Measurements from ENCODE around the gene DDX27. TPM values are rescaled to one million over a fixed set of nuclear protein-coding genes. Genes with fewer than 3 reads are reported as not detected.

DDX27 gene
- total RNA-seq, 2 experiments from 2014 or later = 116 to 126 TPM

GRCh38 chr20:49236301-49236700 lies 17.1 kb downstream of the DDX27 start:
- Mint-ChIP-seq H3K27ac (no peak overlapping the region), H3K9me3 (no peaks in the 10 kb centered on the region), H3K4me3 (no peak overlapping the region), H3K36me3 (ENCODE audit: low read depth) (peaks cover 94% of the 10 kb centered on the region), H3K4me1 (ENCODE audit: low read depth) (no peaks in the 10 kb centered on the region), H3K27me3 (no peaks in the 10 kb centered on the region)
- Histone ChIP-seq H3K27me3 (ENCODE audit: control insufficient read depth in 1 of 2, insufficient read depth in 2 of 2, low read length in 2 of 2) (no peaks in the 10 kb centered on the region), H3K9me3 (ENCODE audit: control insufficient read depth in 1 of 2, insufficient read depth in 1 of 2, low read length in 2 of 2) (no peaks in the 10 kb centered on the region), H3K27ac (ENCODE audit: low read depth in 1 of 2, low read length in 2 of 2) (no peak overlapping the region), H3K4me3 (ENCODE audit: low read length) (no peak overlapping the region), H3K4me1 (ENCODE audit: insufficient read depth, low read length) (no peaks in the 10 kb centered on the region), H3K36me3 (ENCODE audit: insufficient read depth, low read length) (peaks cover 86% of the 10 kb centered on the region)
- ATAC-seq (ENCODE audit: poor library complexity) = no peak
- POLR2A ChIA-PET = no interaction called here
- intact Hi-C loops (cut with DNase I, micrococcal nuclease) = no loop called here
- DNase-seq = no peak
- no peak for TF ChIP-seq CTCF (IDR thresholded peaks at IDR 0.05)
- CTCF ChIA-PET = interaction anchor here (1.0 kb wide), 1 partner anchor 10 kb away, joined by 3 read pairs; no protein-coding TSS in a partner anchor

GRCh38 chr20:49237531-49237930 lies 18.3 kb downstream of the DDX27 start:
- H3K27me3 Mint-ChIP-seq = no peaks in the 10 kb centered on the region
- H3K9me3 Mint-ChIP-seq = no peaks in the 10 kb centered on the region
- CTCF ChIA-PET = interaction anchor here (1.0 kb wide), 1 partner anchor 8 kb away, joined by 3 read pairs; no protein-coding TSS in a partner anchor
- POLR2A ChIA-PET = interaction anchor here (0.9 to 1.0 kb wide), 2 partner anchors 8 to 50 kb away, joined by 3 read pairs; partner anchors contain the start of gene STAU1
- ATAC-seq (ENCODE audit: poor library complexity) = no peak
- no peaks in the 10 kb centered on the region for H3K27me3 ChIP-seq (ENCODE audit: control insufficient read depth in 1 of 2, insufficient read depth in 2 of 2, low read length in 2 of 2)
- intact Hi-C loops (cut with DNase I, micrococcal nuclease) = no loop called here
- no peak overlapping the region for H3K27ac Mint-ChIP-seq
- DNase-seq = no peak
- no peak overlapping the region for H3K4me3 ChIP-seq (ENCODE audit: low read length)
- no peak overlapping the region for H3K27ac ChIP-seq (ENCODE audit: low read depth in 1 of 2, low read length in 2 of 2)
- no peak for TF ChIP-seq CTCF (IDR thresholded peaks at IDR 0.05)
- H3K4me1 Mint-ChIP-seq (ENCODE audit: low read depth) = no peaks in the 10 kb centered on the region
- H3K36me3 Mint-ChIP-seq (ENCODE audit: low read depth) = peaks cover 96% of the 10 kb centered on the region
- no peaks in the 10 kb centered on the region for H3K9me3 ChIP-seq (ENCODE audit: control insufficient read depth in 1 of 2, insufficient read depth in 1 of 2, low read length in 2 of 2)
- H3K4me3 Mint-ChIP-seq = no peak overlapping the region
- peaks cover 89% of the 10 kb centered on the region for H3K36me3 ChIP-seq (ENCODE audit: insufficient read depth, low read length)
- H3K4me1 ChIP-seq (ENCODE audit: insufficient read depth, low read length) = no peaks in the 10 kb centered on the region

GRCh38 chr20:49245921-49246740 lies 26.9 kb downstream of the DDX27 start:
- ChIA-PET POLR2A (interaction anchor here (1.2 kb wide), 1 partner anchor 9 kb away, joined by 3 read pairs; no protein-coding TSS in a partner anchor), CTCF (interaction anchor here (0.9 to 1.2 kb wide), 4 partner anchors 9 to 73 kb away, joined by 3 to 5 read pairs (median 4); partner anchors contain the start of gene STAU1)
- TF ChIP-seq CTCF (IDR thresholded peaks at IDR 0.05) = peak; percentile 71
- H3K4me3 ChIP-seq (ENCODE audit: low read length) = no peak overlapping the region
- H3K27ac ChIP-seq (ENCODE audit: low read depth in 1 of 2, low read length in 2 of 2) = no peak overlapping the region
- ATAC-seq (ENCODE audit: poor library complexity) (peak; percentile 67), DNase-seq (peak in 4 of 14 experiments; percentile 32 to 58 (median 51))
- H3K36me3 ChIP-seq (ENCODE audit: insufficient read depth, low read length) = peaks cover 91% of the 10 kb centered on the region
- Mint-ChIP-seq H3K27ac (peak overlapping the region; percentile 14), H3K4me3 (no peak overlapping the region), H3K4me1 (ENCODE audit: low read depth) (peaks cover 5% of the 10 kb centered on the region), H3K27me3 (no peaks in the 10 kb centered on the region), H3K9me3 (no peaks in the 10 kb centered on the region), H3K36me3 (ENCODE audit: low read depth) (peaks cover 94% of the 10 kb centered on the region)
- intact Hi-C loops (cut with DNase I, micrococcal nuclease) = loop anchor here (1.0 to 5.0 kb wide), 2 partner anchors 76 to 77 kb away; no protein-coding TSS in a partner anchor
- H3K4me1 ChIP-seq (ENCODE audit: insufficient read depth, low read length) = no peaks in the 10 kb centered on the region
- no peaks in the 10 kb centered on the region for H3K27me3 ChIP-seq (ENCODE audit: control insufficient read depth in 1 of 2, insufficient read depth in 2 of 2, low read length in 2 of 2)
- no peaks in the 10 kb centered on the region for H3K9me3 ChIP-seq (ENCODE audit: control insufficient read depth in 1 of 2, insufficient read depth in 1 of 2, low read length in 2 of 2)
